AG08395 (cell line): ENCODE results near the gene NUDCD2.

Experiments used
- DNase-seq: peaks from one replicate; pipeline ENCODE4 v3.0.0; 2012; ENCODE audit warnings: mixed read lengths, low spot score

The NUDCD2 gene

GRCh38 chr5:163459819-163460561 is at the start of gene NUDCD2:
NUDCD2 (minus strand) TSS chr5:163460102; CDS start chr5:163460050, 52 bp downstream.
- DNase-seq = peak; percentile 97

DNA sequence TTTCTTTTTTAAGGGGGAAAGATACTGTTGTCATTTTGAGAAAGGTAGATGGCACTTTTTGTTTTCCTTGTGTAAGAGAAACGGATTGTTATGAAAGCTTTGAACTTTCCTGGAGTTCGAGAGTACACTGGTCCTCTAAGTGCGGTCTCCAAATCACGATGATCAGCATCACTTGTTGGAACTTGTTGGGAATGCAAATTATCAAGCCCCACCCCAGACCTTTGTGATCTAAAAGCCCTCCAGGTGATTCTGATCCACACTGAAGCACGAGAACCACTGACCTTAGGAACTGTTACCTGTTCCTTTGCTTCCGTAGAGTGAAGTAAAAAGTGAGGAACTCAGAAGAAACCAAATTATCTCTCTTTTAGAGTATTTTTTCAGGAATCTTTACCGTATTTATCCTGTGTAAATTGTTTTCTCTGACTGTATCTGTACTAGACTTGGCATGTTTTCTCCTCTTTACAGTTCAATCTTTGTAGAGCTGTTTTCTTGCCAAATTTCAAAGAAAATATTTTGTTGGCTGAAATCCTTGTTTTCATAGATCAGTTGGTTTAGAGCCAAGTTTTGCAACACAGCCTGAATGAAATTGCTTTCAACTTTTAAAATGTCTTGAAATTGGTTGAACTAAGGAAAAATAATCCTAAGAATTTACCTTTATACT is 49.5 kb upstream of the NUDCD2 start:
- DNase-seq = peak; percentile 37

DNA sequence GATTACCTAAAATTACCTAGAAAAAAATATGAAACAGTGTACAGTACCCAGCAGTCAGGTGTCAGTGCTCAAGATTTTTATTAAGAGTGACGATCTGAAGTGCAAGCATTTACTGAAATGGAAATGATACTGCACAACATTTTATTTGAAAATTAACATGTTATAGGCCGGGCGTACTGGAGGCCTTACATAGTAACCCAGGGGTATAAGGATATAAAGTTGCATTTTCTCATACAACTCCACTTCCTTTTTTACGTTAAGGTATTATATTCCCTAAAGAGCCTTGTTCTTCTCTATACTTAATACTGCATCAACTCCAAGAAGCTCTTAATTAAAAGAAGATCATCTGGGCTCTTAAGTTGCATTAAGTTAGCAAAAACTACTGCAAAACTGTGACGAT is 48.9 kb upstream of the NUDCD2 start:
- DNase-seq = no peak

DNA sequence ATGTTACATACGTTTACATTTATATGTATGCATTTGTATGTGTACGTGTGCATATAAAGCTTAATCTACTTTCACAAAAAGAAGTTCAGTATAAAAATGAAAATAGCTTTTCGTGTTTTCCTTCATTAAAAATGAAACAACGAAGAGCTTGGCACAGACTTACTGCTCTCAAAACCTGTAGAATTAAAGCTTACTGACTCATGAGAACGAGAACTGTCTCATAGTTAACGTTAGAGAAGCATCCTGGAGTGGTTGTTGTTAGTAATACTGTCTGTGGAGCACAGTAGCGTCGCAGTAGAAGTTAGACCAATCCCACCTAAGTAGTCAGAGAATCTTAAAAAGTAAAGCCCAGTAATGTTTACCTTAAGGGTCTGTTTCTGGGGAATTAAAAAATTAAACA is 46.8 kb upstream of the NUDCD2 start:
- peak; percentile 41 for DNase-seq

GRCh38 chr5:163506095-163506457 is 46.2 kb upstream of the NUDCD2 start:
- no peak for DNase-seq

DNA sequence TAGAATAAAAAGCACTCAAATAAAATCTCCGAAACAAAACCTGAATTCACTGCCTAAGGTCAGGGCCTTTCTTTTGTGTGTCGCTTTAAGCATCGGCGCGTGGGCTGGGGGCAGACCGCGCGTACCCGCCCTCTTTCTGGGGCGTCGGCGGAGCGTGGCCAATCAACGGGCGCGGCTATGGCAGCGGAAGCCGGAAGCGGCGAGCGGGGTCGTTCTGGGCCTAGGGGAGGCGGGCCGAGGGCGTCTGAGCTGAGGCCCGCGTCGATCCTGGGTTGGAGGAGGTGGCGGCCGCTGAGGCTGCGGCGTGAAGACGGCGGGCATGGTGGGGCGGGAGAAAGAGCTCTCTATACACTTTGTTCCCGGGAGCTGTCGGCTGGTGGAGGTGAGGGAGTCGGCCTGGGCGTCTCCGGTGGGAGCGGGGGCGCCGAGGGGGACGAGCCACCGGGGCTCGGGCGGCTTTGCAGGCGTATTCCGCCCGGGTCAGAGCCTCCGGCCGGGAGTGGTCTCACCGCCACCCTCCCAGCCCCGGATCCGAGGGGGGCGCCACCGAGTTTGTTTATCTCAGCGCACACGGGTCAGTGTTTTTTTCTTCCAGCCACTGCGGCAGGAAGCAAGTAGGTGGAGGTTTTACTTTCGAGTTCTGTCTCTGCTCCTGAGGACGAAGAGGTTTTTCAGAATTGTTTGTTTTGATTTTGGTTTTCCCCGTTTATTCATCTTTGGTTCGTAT is 45.6 kb upstream of the NUDCD2 start, which contains the start of gene MAT2B:
Gene MAT2B, plus strand, starts transcription at position 252 of the 727 bp plus-strand sequence. Its CDS starts 68 bp downstream, at position 320.
- peak; percentile 93 for DNase-seq

DNA sequence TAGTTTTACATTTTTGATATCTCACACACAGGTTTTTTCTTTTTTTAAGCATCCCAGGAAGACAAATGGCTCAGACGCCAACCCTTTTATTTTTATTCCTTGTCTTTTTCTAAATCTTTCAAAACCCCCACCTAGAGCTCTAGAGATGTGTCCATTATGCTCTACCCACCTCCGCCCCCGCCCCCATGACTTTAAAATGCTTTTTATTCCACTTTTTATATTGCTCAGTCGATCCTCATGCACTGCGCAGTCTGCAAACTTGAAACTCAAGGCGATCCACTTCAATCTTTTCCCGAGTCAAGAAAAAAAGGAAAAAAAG is 45.1 kb upstream of the NUDCD2 start:
- no peak for DNase-seq

DNA sequence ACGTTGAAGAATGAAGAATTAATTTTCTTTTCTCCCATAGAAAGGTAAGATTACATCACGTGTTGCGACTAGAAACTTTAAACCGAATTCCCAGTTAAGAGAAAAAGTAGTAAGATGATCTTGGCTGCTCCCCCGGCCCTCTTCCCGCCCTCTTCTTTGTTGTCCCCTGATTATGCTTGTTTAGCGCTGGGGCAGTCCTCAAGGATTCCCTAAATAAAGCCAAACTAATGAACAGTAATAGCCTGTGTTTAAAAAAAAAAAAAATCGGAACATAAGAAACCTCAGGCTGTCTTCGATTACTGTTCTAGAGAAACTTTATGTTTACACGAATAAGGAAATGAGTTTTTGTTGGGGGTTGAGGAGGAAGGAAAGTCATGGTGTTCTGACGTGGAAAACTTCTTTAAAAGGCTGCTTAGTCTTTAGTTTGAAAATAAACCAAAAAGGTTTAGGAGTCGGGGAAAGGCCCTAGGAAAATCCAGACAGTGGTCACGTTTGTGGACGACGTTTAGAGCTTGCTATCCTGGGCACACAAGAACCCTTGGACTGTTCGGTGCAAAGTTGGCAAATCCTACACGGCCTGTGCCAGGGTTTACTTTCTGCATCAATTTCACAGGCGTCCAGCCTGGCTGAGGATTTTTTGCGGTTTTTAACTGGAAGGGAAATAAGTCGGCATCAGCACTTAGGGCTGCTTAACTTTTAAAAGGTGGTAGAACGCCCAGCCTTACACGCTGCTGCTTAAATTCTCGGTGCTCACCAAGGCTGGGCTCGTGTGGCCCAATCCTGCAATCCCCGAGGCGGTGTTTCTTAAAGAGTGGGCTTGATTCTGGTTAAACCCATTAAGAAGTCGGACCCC is 44.4 kb upstream of the NUDCD2 start:
- DNase-seq = peak; percentile 15

DNA sequence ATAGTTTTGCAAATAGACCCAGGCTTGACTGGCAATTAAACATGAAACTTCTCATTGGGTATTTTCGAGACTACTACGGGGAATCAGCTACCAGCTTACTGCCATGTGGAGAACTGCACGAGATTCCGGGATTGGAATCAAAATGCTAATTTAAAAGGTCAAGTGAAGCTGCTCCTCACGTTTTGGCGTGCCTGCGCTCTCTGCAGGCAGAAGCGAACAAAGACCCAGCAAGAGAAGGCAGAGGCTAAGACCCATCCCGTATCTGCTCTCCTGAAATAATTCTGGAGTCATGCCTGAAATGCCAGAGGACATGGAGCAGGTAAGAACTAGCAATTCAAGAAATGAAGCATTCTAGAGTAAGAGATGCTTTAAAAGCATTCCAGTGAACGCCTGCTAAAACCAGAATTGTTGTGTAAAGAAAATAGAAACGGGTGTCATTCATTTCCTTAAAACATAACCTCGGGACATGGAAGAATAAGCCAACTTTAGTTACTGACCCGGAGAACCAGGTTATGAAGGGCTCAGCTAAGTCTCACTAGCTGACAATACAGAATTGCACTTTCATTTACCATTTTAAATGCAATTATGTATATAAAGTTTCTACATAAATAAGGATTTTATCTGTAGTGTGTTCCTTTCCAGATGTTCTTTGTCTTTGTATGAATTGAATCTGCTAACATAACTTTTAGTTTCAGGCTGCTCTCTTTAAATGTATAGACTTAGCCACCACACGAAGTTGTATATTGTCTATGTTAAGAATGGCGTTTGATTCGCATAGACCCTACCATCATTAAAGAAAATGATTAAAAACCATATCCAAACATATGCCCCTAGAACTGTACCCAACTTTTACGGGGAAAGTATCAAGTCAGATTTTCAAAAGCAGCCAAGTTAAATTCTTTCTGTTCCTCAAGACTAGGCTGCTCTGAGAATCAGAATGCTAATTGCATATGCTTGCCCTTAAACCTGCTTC is 43.5 kb upstream of the NUDCD2 start:
- DNase-seq = peak; percentile 75

DNA sequence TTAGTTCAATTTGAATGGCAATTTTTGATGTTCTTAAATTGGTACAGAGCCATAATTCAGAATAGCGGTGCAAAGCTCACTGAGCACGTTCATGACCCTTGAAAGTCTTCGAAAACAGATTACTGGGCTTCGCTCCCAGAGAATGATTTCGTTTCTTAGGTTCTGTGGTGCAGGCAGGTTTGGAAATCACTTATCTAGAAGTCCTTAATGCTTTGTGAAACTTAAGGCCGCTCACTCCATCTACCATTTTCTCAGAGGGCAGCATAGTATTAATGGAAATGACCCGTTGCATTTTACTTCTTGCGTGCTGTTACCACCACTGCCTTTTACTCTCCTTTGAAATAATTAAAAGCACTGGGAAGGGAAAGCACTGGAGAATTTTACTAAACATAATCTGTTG is 42.6 kb upstream of the NUDCD2 start:
- DNase-seq = no peak

- no peak for DNase-seq
Measured at GRCh38 chr5:163498886-163499285, 39.0 kb upstream of the NUDCD2 start.

DNA sequence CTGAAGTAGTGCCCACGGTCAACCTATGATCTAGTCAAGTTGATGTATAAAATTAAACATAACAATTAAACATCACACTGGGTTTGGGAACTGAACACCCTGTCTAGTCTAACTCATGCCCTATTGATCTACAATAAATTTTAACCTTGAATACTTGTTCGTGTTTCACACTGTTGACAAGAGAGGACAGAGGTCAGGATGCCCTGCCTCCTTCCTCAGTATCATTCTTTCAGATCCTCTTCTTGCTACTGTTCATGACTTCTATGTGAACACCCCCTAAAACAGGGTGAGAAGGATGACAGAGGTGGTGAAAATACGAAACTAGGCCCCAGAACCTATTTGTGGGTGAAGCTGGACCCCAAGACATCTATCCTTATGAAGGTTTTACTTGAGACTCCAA is 37.4 kb upstream of the NUDCD2 start:
- DNase-seq = no peak

DNA sequence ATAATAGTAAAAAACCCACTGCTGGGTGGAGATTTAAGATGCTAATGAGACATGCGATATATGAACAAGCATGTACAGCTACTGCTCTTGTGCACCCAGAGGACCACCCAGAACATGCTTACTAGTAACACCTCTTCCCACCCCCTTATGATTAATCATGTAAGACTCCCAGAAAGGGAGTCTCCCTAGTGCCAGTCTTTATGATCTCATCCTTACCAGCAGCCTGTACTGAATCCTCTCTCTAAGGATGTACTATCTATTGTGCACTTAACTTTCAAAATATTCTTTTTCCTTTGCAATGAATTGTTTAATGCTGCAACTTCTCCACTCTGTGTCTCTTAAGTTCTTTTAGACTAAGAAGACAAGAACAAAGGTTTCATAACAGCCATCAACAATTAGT is 36.4 kb upstream of the NUDCD2 start:
- DNase-seq = no peak

- DNase-seq = no peak
Measured at GRCh38 chr5:163489745-163490075, 29.8 kb upstream of the NUDCD2 start.

GRCh38 chr5:163489055-163489744 is 29.3 kb upstream of the NUDCD2 start:
- no peak for DNase-seq

- DNase-seq = no peak
Measured at GRCh38 chr5:163478982-163479271, 19.0 kb upstream of the NUDCD2 start.

- peak; percentile 26 for DNase-seq
Measured at GRCh38 chr5:163478126-163478981, 18.5 kb upstream of the NUDCD2 start.

- DNase-seq = no peak
Measured at GRCh38 chr5:163475411-163475810, 15.5 kb upstream of the NUDCD2 start.

GRCh38 chr5:163473635-163474243 is 13.8 kb upstream of the NUDCD2 start:
- DNase-seq = no peak
